ENCODE results near the gene GIT2.

GIT2 gene

GRCh38 chr12:109928058-109928656 lies 68.0 kb downstream of the GIT2 start:
- Histone ChIP-seq H3K27ac (no peak overlapping the region), H3K4me3 (no peak overlapping the region)
- no peak for DNase-seq (ENCODE audit: low spot score)
- TF ChIP-seq, protein P1, sequence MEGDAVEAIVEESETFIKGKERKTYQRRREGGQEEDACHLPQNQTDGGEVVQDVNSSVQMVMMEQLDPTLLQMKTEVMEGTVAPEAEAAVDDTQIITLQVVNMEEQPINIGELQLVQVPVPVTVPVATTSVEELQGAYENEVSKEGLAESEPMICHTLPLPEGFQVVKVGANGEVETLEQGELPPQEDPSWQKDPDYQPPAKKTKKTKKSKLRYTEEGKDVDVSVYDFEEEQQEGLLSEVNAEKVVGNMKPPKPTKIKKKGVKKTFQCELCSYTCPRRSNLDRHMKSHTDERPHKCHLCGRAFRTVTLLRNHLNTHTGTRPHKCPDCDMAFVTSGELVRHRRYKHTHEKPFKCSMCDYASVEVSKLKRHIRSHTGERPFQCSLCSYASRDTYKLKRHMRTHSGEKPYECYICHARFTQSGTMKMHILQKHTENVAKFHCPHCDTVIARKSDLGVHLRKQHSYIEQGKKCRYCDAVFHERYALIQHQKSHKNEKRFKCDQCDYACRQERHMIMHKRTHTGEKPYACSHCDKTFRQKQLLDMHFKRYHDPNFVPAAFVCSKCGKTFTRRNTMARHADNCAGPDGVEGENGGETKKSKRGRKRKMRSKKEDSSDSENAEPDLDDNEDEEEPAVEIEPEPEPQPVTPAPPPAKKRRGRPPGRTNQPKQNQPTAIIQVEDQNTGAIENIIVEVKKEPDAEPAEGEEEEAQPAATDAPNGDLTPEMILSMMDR (IDR thresholded peaks at IDR 0.05), result no peak

DNA sequence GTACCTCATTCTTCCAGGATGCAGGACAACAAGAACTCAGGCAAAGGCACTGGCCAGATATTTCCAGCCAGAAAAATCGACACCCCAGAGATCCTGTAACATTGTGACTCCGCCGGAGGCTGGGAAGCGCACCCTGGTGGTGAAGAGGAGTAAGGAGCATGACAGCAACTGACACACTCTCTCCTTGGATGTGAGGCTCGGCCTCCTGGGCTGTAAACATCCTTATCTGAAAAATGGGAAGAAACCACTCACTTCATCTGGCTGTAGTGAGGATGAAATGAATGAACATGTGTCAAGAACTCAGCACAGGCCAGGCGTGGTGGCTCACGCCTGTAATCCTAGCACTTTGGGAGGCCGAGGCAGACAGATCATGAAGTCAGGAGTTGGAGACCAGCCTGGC lies 68.5 kb downstream of the GIT2 start:
- H3K4me3 ChIP-seq, result no peak overlapping the region
- H3K27ac ChIP-seq, result no peak overlapping the region
- DNase-seq (ENCODE audit: low spot score), result no peak
- TF ChIP-seq, protein P1 (IDR thresholded peaks at IDR 0.05), result no peak

GRCh38 chr12:109926488-109927210 lies 69.5 kb downstream of the GIT2 start:
- TF ChIP-seq, protein P1 (IDR thresholded peaks at IDR 0.05), result no peak
- Histone ChIP-seq H3K4me3 (no peak overlapping the region), H3K27ac (no peak overlapping the region)
- no peak for DNase-seq (ENCODE audit: low spot score)

- DNase-seq (ENCODE audit: low spot score), result no peak
- TF ChIP-seq, protein P1 (IDR thresholded peaks at IDR 0.05), result no peak
Observed at GRCh38 chr12:109926016-109926415, 70.2 kb downstream of the GIT2 start.

DNA sequence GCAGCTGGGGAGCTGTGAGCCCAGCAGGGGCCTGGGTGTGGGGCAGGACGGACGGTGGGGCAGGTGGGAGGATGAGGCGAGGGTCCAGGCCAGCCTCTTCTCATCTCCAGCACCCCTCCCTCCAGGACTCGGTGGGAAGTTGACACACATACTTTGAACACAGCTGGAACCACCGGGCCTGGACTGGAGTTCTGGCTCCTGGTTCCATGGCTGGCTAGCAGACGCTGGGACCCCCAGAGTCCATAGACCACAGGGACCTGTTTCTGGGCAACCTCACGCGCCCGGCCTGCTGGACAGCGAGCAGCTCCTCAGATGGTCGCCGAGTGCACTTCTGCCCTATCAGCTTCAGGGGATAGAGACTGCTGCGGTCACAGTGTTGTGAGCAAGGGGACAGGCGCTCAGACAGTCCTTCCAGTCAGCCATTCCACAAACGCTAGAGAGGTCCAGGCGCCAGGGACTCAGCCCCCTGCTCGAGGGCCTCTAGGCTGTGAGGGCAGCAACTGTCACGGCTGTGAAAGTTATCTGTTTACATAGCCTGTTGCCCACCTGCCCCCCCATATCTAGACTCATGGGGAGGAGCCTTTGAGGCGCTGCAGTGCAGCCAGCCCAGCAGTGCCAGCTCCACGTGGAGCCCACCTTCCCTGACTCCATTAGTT lies 70.9 kb downstream of the GIT2 start:
- no peak for DNase-seq (ENCODE audit: low spot score)
- H3K4me3 ChIP-seq, result no peak overlapping the region
- TF ChIP-seq, protein P1 (IDR thresholded peaks at IDR 0.05), result no peak
- no peak overlapping the region for H3K27ac ChIP-seq

More at GRCh38 chr12:109926016-109926415, 70.2 kb downstream of the GIT2 start:
- Histone ChIP-seq H3K27ac (no peak overlapping the region), H3K4me3 (no peak overlapping the region)

DNA sequence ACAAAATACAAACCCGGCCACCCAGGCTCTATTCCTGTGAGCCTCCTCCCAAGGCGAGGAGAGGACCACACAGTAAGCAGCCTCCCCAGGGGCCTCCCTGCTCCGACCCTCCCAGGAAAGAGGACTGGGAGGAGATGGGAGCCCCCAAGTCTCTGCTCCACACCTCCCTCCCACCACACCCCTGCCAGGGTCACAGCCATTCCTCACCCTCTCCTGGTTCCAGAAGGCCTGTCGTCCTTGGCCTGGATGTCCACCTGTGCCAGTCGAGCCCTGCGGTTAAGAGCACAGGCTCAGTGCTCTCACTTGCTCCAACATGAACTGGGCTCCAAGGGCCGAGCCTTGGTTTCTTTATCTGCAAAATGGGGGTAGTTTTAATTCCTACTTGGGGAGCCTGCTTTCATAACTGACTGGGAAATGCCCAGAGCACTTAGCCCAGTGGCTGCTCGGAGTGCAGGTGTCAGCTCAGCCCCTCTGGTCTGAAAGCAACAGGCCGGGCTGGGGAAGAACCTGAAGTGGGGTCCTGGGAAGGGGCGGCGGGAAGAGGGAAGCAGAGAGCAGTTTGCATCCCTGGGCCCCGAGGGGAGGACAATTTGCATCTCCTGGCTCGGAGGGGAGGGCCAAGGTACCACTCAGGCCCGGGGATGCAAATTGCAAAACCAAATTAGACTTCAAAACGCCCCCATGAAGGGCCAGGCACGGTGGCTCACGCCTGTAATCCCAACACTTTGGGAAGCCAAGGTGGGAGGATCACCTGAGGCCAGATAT lies 72.5 kb downstream of the GIT2 start:
- TF ChIP-seq, protein P1 (IDR thresholded peaks at IDR 0.05), result no peak

More for the DNA sequence above, 72.5 kb downstream of the GIT2 start:
- Histone ChIP-seq H3K4me3 (no peak overlapping the region), H3K27ac (no peak overlapping the region)
- DNase-seq (ENCODE audit: low spot score), result no peak
